Epithelial cell of esophagus (primary cell): ENCODE measurements around the gene REM2.
A peak's percentile ranks its signal among the peaks of the same experiment; 100 is the strongest.

Experiments used
- DNase-seq: peaks from one replicate; pipeline ENCODE4 v3.0.0; 2010; ENCODE audit warnings: low read depth
- H3K4me3 ChIP-seq: 2 replicates; pipeline ENCODE4 v1.5.1; 2011; ENCODE audit warnings: mild to moderate bottlenecking, low read length, control low read depth
- TF ChIP-seq, protein P1 (sequence below): IDR thresholded peaks from 2 replicates; pipeline ENCODE4 v1.5.1; 2011; ENCODE audit warnings: low read depth, mild to moderate bottlenecking, low read length, control low read depth, inconsistent platforms; ENCODE audit not compliant: insufficient read depth; ENCODE audit errors: missing control alignments

REM2 gene, protein sequence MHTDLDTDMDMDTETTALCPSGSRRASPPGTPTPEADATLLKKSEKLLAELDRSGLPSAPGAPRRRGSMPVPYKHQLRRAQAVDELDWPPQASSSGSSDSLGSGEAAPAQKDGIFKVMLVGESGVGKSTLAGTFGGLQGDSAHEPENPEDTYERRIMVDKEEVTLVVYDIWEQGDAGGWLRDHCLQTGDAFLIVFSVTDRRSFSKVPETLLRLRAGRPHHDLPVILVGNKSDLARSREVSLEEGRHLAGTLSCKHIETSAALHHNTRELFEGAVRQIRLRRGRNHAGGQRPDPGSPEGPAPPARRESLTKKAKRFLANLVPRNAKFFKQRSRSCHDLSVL

DNA sequence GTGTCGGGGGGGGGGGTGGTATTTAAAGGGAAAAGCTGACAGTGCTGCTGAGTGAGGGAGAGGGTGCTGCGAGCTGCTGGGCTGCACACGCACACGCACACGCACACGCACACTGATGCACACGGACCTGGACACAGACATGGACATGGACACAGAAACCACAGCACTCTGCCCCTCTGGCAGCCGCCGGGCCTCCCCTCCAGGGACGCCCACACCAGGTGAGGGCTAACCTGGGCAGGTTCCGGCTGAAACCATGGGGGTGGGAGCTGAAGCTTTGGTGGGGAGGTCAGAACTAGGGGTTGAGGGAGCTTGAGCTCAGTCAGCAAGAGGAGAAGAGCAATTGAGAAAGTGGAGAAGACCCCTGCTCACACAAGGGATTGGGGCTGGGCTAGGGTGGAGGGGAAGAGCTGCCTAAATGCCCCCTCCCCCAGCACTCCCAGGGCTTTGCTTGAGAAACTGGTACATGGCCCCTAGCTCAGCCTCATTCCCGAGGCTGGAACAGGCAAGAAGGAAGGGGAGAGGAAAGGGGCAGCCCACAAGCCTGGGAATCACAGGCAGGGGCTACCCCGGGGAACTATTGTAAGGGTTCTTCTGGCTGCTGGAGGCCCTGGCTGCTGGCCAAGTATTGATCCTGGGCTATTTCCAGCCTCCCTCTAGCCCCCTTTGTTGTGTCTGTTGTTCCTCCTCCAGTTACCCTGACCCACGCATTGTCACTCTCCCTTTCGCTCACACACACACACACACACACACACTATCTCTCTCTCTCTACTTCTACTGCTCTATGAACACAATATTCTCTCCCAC, at the start of gene REM2:
TSS of gene REM2 (plus strand) at position 50 of the 804 bp plus-strand sequence. CDS start at position 116, 66 bp downstream.
- TF ChIP-seq, protein P1, sequence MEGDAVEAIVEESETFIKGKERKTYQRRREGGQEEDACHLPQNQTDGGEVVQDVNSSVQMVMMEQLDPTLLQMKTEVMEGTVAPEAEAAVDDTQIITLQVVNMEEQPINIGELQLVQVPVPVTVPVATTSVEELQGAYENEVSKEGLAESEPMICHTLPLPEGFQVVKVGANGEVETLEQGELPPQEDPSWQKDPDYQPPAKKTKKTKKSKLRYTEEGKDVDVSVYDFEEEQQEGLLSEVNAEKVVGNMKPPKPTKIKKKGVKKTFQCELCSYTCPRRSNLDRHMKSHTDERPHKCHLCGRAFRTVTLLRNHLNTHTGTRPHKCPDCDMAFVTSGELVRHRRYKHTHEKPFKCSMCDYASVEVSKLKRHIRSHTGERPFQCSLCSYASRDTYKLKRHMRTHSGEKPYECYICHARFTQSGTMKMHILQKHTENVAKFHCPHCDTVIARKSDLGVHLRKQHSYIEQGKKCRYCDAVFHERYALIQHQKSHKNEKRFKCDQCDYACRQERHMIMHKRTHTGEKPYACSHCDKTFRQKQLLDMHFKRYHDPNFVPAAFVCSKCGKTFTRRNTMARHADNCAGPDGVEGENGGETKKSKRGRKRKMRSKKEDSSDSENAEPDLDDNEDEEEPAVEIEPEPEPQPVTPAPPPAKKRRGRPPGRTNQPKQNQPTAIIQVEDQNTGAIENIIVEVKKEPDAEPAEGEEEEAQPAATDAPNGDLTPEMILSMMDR, result no peak
- H3K4me3 ChIP-seq, result no peak within 1 kb of the TSS
- no peak for DNase-seq

DNA sequence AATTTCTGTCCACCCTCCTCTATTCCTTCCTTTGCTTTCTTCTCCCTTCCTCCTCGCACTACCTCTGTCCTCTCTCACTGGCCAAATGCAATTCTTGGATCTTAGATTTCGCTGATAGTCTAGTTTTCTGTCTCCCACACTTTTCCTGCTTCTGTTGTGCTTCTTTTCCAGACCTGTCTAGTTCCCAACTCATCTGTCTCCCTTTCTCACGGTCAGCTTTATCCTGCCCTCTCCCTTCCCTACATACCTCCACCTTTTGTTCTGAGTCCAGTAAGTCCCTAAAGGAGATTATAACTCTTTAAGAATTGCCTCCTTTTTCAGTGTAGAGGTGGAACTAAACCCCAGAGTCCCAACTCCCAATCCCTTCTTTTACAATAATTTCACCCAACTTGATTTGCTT, 47.5 kb upstream of the REM2 start:
- TF ChIP-seq, protein P1, result no peak
- H3K4me3 ChIP-seq, result no peak overlapping the region
- no peak for DNase-seq

DNA sequence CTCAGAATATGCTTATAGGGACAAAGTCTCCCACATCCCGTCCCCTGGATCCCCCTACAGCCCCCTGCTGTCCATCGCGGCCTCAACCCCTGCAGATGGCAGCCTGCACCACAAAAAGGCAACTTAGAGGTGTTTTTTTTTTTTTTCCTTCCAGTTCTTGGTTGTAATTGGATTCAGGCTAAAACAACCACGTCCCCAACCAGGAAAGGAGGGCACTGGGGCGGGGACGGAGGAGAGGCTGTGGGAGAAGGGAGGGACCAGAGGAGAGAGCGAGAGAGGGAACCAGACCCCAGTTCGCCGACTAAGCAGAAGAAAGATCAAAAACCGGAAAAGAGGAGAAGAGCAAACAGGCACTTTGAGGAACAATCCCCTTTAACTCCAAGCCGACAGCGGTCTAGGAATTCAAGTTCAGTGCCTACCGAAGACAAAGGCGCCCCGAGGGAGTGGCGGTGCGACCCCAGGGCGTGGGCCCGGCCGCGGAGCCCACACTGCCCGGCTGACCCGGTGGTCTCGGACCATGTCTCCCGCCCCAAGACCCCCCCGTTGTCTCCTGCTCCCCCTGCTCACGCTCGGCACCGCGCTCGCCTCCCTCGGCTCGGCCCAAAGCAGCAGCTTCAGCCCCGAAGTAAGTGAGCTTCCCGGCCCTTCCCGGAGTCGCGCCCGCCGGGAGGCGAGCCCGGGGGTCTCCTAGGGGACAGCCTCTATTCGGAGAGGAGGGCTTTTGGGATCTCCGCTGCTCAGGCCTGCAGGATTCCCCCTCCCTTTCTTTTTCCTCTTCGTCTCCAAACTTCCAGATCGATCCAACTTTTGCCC, 46.5 kb upstream of the REM2 start, which contains the start of gene MMP14:
TSS of gene MMP14 (plus strand) at position 285 of the 813 bp plus-strand sequence. CDS start at position 518, 233 bp downstream.
- TF ChIP-seq, protein P1, result peak; percentile 36
- DNase-seq, result peak; percentile 74
- H3K4me3 ChIP-seq, result peak within 1 kb of the TSS; percentile 93

DNA sequence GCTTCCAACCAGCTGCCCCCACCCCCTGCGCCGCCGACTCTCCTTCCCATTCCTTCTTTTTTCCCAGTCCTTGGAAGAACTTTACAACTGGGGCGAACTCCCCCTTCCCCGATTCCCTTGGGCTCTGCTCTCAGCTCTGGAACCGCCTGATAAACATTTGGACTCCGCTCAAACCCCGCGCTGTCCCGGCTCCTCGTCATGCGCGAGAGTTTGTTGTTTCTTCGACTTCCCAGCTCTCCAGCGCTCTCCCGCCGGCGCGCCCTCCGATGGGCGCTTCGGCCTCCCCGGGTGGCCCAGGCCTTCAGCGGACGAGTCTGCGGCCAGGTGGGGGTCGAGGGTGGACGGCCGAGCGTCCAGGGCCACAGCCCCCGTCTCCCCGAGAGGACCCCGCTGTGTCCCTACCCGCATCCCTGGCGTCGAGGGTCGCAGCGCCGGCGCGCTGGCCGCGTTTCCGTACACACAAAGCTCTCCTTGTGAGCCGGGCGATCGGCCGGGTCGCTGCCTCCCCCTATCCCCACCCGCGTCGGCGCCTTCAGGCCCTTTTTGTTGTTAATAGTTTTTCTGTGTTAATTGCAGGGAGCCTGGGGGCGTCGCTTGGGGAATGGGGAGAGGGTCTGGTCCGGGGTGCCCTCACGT, 45.8 kb upstream of the REM2 start:
- TF ChIP-seq, protein P1, result no peak
- peak overlapping the region; percentile 93 for H3K4me3 ChIP-seq
- peak; percentile 50 for DNase-seq

- DNase-seq, result peak; percentile 45
- TF ChIP-seq, protein P1, result peak; percentile 4
- H3K4me3 ChIP-seq, result peak overlapping the region; percentile 93
These were observed 45.1 kb upstream of the REM2 start for GRCh38 chr14:22837750-22838538.
